ENCODE results near the gene ARMH1. TPM values are rescaled to one million over a fixed set of nuclear protein-coding genes. Genes with fewer than 3 reads are reported as not detected.
A peak's percentile ranks its signal among the peaks of the same experiment; 100 is the strongest.

Gene ARMH1
- total and polyA plus RNA-seq, 8 donors: 0.42 to 10.7 (median 1.7) TPM

DNA sequence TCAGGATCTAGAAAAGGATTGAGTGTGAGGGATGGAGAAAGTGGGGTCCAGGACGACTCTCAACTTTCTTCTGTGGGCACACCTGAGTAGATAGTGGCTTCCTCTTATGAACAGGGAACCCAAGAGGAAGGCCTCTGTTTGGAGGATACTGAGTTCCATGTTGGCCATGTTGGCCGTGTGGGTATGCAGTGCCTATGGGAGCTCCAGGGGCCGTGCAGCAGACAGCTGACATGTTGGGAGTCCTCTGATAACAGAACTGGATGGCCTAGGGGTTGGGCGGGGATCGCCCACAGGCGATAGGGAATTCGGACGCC, 43.2 kb upstream of the ARMH1 start:
- FAIRE-seq (no peak), DNase-seq (no peak), ATAC-seq (peak in 3 of 4 donors; percentile 14 to 37 (median 32))
- H3K4me1 ChIP-seq: peaks cover 0 to 16% (median 0%) of the 10 kb centered on the region in 3 donors
- no peaks in the 10 kb centered on the region for H3K27me3 ChIP-seq
- TF ChIP-seq, protein P1, sequence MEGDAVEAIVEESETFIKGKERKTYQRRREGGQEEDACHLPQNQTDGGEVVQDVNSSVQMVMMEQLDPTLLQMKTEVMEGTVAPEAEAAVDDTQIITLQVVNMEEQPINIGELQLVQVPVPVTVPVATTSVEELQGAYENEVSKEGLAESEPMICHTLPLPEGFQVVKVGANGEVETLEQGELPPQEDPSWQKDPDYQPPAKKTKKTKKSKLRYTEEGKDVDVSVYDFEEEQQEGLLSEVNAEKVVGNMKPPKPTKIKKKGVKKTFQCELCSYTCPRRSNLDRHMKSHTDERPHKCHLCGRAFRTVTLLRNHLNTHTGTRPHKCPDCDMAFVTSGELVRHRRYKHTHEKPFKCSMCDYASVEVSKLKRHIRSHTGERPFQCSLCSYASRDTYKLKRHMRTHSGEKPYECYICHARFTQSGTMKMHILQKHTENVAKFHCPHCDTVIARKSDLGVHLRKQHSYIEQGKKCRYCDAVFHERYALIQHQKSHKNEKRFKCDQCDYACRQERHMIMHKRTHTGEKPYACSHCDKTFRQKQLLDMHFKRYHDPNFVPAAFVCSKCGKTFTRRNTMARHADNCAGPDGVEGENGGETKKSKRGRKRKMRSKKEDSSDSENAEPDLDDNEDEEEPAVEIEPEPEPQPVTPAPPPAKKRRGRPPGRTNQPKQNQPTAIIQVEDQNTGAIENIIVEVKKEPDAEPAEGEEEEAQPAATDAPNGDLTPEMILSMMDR (IDR thresholded peaks at IDR 0.05): no peak
- peak overlapping the region; percentile 75 to 86 (median 80) for H3K4me3 ChIP-seq
- H3K36me3 ChIP-seq: peaks cover 6 to 10% (median 10%) of the 10 kb centered on the region in 3 donors
- no peaks in the 10 kb centered on the region for H3K9me3 ChIP-seq
- peak overlapping the region; percentile 84 to 93 (median 88) for H3K27ac ChIP-seq
- intact Hi-C loops (cut with DNase I): no loop called here
- 13% methylated on average over 8 of the region's 8 CpGs for WGBS, 2 donors

DNA sequence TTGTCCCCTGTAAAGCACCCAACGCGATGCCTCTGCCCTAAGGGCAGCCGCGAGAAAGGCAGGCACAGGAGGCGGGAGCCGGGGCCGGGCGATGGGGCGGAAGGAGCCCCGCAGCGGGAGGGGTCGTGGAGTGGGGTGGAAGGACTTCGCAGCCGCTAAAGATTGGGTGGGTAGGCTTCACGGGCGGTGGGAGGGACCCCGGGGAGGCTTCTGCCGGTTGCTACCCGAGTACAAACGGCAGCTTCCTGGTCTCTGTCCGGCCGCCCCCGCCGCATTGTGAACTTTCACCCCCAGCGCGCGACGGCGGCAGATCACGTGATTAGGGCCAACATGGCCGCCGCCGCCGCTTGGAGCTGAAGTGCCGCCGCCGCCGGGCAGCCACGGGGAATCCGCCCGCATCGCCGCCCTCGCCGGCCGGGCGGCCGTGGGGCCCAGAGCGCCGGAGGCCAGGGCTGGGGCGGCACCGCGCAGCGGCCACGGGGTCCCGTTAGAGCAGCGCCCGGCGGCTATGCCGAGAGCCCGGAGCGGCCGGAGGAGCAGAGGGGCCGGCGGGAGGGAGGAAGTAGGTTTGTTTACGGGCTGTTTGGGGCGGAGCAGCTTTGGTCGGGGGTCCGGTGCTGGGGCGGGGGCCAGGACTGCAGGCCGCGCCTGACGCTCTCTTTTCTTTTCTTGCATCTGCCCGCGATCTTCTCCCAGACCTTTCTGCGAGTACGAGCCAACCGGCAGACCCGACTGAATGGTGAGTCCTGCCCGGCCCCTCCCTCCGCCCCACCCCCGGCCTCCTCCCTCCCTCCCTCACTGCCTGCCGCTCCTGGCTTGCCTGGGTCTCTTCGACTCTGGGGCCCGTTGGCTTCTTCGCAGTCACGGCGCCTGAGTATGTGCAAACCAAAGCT, 42.6 kb upstream of the ARMH1 start:
- intact Hi-C loops (cut with DNase I): no loop called here
- Histone ChIP-seq H3K9me3 (no peaks in the 10 kb centered on the region), H3K27me3 (no peaks in the 10 kb centered on the region), H3K4me1 (peaks cover 0 to 16% (median 0%) of the 10 kb centered on the region in 3 donors), H3K27ac (peak overlapping the region; percentile 84 to 93 (median 88)), H3K36me3 (peaks cover 6 to 16% (median 16%) of the 10 kb centered on the region in 3 donors), H3K4me3 (peak overlapping the region; percentile 75 to 86 (median 80))
- no peak for FAIRE-seq
- WGBS, 2 donors: 0 to 1% methylated on average over 72 to 88 of the region's 88 CpGs
- ATAC-seq: peak; percentile 89 to 91 (median 90)
- TF ChIP-seq, protein P1 (IDR thresholded peaks at IDR 0.05): no peak
- DNase-seq: peak; percentile 86 to 95 (median 90)

DNA sequence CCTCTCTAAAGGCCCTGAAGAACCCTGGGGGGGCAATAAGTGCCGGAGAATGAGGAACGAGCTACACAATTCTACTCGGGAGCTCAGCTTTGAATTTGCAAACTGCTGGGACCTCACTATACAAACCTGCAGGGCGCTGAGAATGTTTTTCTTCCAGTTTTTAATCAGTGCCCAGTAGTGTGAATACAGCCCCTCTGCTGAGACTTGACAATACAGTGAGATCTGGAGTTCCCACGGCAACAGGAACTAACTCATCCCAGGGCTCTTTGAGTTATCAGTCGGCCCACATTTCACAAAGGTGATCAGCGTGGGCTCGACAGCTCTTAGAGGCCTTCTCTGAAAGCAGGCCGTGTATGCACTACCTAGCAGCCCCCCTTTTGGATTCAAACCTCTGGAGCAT, 41.9 kb upstream of the ARMH1 start:
- Histone ChIP-seq H3K9me3 (no peaks in the 10 kb centered on the region), H3K4me1 (peaks cover 0 to 16% (median 0%) of the 10 kb centered on the region in 3 donors), H3K27me3 (no peaks in the 10 kb centered on the region), H3K36me3 (peaks cover 6 to 23% (median 19%) of the 10 kb centered on the region in 3 donors), H3K27ac (peak overlapping the region in 3 of 4 donors; percentile 87 to 93 (median 89)), H3K4me3 (peak overlapping the region; percentile 75 to 86 (median 80))
- peak in 2 of 4 donors; percentile 2 to 3 for ATAC-seq
- TF ChIP-seq, protein P1 (IDR thresholded peaks at IDR 0.05): no peak
- WGBS, 2 donors: 6 to 10% methylated on average over 9 of the region's 9 CpGs
- intact Hi-C loops (cut with DNase I): no loop called here
- DNase-seq: no peak
- no peak for FAIRE-seq

DNA sequence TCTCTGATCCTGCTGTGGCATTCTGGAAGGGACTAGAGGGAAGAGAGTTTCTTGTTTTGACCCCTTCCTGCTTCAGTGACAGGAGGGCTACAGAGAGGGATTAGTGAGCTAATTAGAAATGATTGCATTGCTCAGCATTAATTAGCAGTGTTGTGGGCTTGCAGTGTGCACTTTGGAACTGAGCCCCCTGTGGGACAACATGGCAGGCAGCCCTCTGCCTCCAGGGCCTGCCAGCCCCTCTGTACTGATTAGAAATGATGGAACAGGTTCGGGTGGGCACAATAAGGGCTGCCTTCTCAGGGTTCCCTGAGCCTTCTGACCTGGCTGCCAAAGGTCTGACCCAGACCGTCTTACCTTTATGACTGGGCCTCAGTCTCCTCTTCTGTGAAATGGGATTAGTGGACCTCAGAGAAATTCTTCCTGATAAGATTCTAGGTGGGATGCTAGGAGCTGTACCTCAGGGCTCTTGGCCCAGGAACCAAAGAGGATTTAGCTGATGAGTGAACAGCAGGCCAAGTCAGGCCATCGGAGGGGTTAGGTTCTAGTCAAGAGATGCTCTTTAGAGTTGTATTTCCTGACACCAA, 39.8 kb upstream of the ARMH1 start:
- no peaks in the 10 kb centered on the region for H3K27me3 ChIP-seq
- ATAC-seq: no peak
- H3K9me3 ChIP-seq: no peaks in the 10 kb centered on the region
- TF ChIP-seq, protein P1 (IDR thresholded peaks at IDR 0.05): no peak
- H3K27ac ChIP-seq: no peak overlapping the region
- H3K36me3 ChIP-seq: peaks cover 6 to 44% (median 19%) of the 10 kb centered on the region in 3 donors
- WGBS, 2 donors: 90 to 93% methylated on average over 3 of the region's 3 CpGs
- peak in 1 of 6 donors; percentile 16 for DNase-seq
- no peak for FAIRE-seq
- intact Hi-C loops (cut with DNase I): no loop called here
- H3K4me1 ChIP-seq: peaks cover 0 to 16% (median 0%) of the 10 kb centered on the region in 3 donors
- H3K4me3 ChIP-seq: no peak overlapping the region

Measured in pancreas (tissue), 10 donors.